ENCODE results near the gene CIZ1. TPM values are rescaled to one million over a fixed set of nuclear protein-coding genes. Genes with fewer than 3 reads are reported as not detected.

CIZ1 gene
- total and polyA plus RNA-seq, 9 of the 15 experiments (the other 6 are each of a cell fraction or from before 2014, with no cell fraction given), result 6.6 to 329 (median 87.8) TPM

DNA sequence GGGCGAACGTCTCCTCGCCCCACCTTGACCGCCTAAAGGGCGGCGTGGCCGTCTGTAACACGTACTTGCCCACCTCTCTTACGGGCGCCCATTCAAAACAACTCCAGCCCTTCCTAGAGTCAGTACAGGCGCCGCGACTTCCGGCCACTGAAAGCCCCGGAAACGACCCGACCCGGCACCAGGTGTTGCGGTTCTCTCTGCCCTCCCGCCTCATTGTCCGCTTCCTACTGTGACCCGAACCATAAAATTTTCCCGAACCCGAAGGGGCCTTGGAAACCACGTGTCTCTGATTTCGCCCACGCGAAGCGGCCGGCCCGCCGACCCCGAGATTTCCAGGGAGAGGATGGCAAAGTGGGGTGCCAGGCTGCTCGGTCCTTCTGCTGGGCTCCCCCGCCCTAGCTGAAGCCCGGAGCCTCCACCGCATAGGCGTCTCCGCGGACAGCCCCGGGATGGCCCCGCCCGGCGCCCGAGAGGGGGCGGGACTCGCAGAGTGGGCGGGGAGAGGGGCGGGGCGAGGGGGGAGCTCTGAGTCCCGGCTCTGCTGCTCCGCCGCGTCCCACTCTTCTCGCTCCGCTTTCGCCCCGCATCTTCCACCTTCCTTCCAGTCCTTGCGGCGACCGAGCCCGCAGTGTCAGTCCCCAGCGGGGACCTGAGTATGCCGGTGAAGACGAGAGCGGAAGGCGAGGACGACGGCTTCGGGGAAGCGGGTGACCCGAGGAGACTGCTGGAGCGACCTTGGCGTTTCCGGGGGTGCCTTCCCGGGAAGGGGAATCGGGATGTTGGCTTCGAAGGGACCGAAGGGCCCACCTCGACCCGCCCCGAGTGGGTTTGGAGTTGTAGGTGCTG, 63.2 kb downstream of the CIZ1 start (continued):
- TF ChIP-seq ETV1 (tag; conservative IDR thresholded peaks at IDR 0.05; ENCODE audit: low read depth), result 0 out of 2 replicates have a peak, but pooled peaks have one; percentile 54
- 0 out of 2 replicates have a peak, but pooled peaks have one; percentile 19 for TF ChIP-seq NCOA1 (IDR thresholded peaks at IDR 0.05; ENCODE audit: low read depth)
- peak in 1 of 2 experiments; percentile 56; a peak in 1 of 4 replicates for TF ChIP-seq SRF (CRISPR knock-in tag; IDR thresholded peaks at IDR 0.05)
- TF ChIP-seq NR2C2 (CRISPR knock-in tag; IDR thresholded peaks at IDR 0.05), result no peak
- TF ChIP-seq NR2C2 (tag; IDR thresholded peaks at IDR 0.05), result peak; percentile 87
- peak; percentile 14; the same call in 1 of the 2 replicates for TF ChIP-seq ESRRA (IDR thresholded peaks at IDR 0.05; ENCODE audit: borderline replicate concordance, low read depth)
- TF ChIP-seq FOXM1 (IDR thresholded peaks at IDR 0.05; ENCODE audit: low read depth), result peak; percentile 81
- TF ChIP-seq FOXM1 (CRISPR knock-in tag; IDR thresholded peaks at IDR 0.05; ENCODE audit: low read depth), result no peak
- TF ChIP-seq OTX1 (CRISPR knock-in tag; IDR thresholded peaks at IDR 0.05), result 0 out of 2 replicates have a peak, but pooled peaks have one; percentile 46
- TF ChIP-seq TFE3 (CRISPR knock-in tag; IDR thresholded peaks at IDR 0.05), result peak; percentile 29
- TF ChIP-seq SUPT5H (IDR thresholded peaks at IDR 0.05), result 0 out of 2 replicates have a peak, but pooled peaks have one; percentile 38
- TF ChIP-seq RB1 (IDR thresholded peaks at IDR 0.05; ENCODE audit: low read depth), result peak; percentile 92
- 0 out of 2 replicates have a peak, but pooled peaks have one; percentile 27 for TF ChIP-seq ELF2 (CRISPR knock-in tag; IDR thresholded peaks at IDR 0.05)
- TF ChIP-seq MLLT1 (IDR thresholded peaks at IDR 0.05), result 0 out of 4 replicates have a peak, but pooled peaks of 1 of the 2 experiments have one; percentile 9
- TF ChIP-seq HSF4 (CRISPR knock-in tag; IDR thresholded peaks at IDR 0.05; ENCODE audit: borderline replicate concordance), result no peak
- TF ChIP-seq ATF1 (CRISPR knock-in tag; IDR thresholded peaks at IDR 0.05), result no peak
- TF ChIP-seq ATF1 (tag; IDR thresholded peaks at IDR 0.05), result peak; percentile 58
- TF ChIP-seq ZNF134 (CRISPR knock-in tag; conservative IDR thresholded peaks at IDR 0.05), result no peak
- TF ChIP-seq, protein P1, sequence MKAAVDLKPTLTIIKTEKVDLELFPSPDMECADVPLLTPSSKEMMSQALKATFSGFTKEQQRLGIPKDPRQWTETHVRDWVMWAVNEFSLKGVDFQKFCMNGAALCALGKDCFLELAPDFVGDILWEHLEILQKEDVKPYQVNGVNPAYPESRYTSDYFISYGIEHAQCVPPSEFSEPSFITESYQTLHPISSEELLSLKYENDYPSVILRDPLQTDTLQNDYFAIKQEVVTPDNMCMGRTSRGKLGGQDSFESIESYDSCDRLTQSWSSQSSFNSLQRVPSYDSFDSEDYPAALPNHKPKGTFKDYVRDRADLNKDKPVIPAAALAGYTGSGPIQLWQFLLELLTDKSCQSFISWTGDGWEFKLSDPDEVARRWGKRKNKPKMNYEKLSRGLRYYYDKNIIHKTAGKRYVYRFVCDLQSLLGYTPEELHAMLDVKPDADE (conservative IDR thresholded peaks at IDR 0.05; ENCODE audit: control insufficient read depth, low read depth, low read length), result peak; percentile 6; the same call in 1 of the 2 replicates
- peak; percentile 90 for TF ChIP-seq RAD51 (IDR thresholded peaks at IDR 0.05; ENCODE audit: borderline replicate concordance, low read depth)
- peak; percentile 59 for TF ChIP-seq HCFC1 (IDR thresholded peaks at IDR 0.05; ENCODE audit: low read depth, low read length)
- 0 out of 2 replicates have a peak, but pooled peaks have one; percentile 68 for TF ChIP-seq KAT7 (CRISPR knock-in tag; IDR thresholded peaks at IDR 0.05; ENCODE audit: borderline replicate concordance)
- peak; percentile 88 for TF ChIP-seq USF1 (CRISPR knock-in tag; IDR thresholded peaks at IDR 0.05)
- TF ChIP-seq CTBP1 (IDR thresholded peaks at IDR 0.05; ENCODE audit: borderline replicate concordance), result peak; percentile 39; the same call in 1 of the 2 replicates
- peak; percentile 38 for TF ChIP-seq FOXP1 (CRISPR knock-in tag; IDR thresholded peaks at IDR 0.05)

All from K562 (cell line).